Measurements from ENCODE around the gene TRIB2.

TRIB2 gene

GRCh38 chr2:12714391-12715221 is 2.1 kb upstream of the TRIB2 start:
- no peak overlapping the region for H3K9ac ChIP-seq (ENCODE audit: low read depth, low read length)
- no peaks in the 10 kb centered on the region for H3K36me3 ChIP-seq (ENCODE audit: control insufficient read depth, insufficient read depth, low read length)
- peaks cover 19% of the 10 kb centered on the region for H3K4me1 ChIP-seq (ENCODE audit: control insufficient read depth, insufficient read depth, low read length)
- H3K9me3 ChIP-seq (ENCODE audit: control insufficient read depth, insufficient read depth, low read length): no peaks in the 10 kb centered on the region
- peaks cover 4% of the 10 kb centered on the region; the same call in 1 of the 2 replicates for H3K27me3 ChIP-seq (ENCODE audit: control insufficient read depth, insufficient read depth, low read length)
- H3K27ac ChIP-seq (ENCODE audit: low read depth, low read length): peak overlapping the region; percentile 59
- H3K4me3 ChIP-seq (ENCODE audit: low read depth, low read length): no peak overlapping the region

GRCh38 chr2:12715258-12716031 is 1.3 kb upstream of the TRIB2 start:
- Histone ChIP-seq H3K4me3 (ENCODE audit: low read depth, low read length) (peak overlapping the region; percentile 90), H3K27ac (ENCODE audit: low read depth, low read length) (peak overlapping the region; percentile 78), H3K9ac (ENCODE audit: low read depth, low read length) (no peak overlapping the region), H3K36me3 (ENCODE audit: control insufficient read depth, insufficient read depth, low read length) (no peaks in the 10 kb centered on the region), H3K9me3 (ENCODE audit: control insufficient read depth, insufficient read depth, low read length) (no peaks in the 10 kb centered on the region), H3K4me1 (ENCODE audit: control insufficient read depth, insufficient read depth, low read length) (peaks cover 27% of the 10 kb centered on the region), H3K27me3 (ENCODE audit: control insufficient read depth, insufficient read depth, low read length) (peaks cover 10% of the 10 kb centered on the region)

GRCh38 chr2:12716032-12716281 is 779 bp upstream of the TRIB2 start:
- H3K9ac ChIP-seq (ENCODE audit: low read depth, low read length): 0 out of 2 replicates have a peak overlapping the region, but pooled peaks have one; percentile 66
- H3K4me1 ChIP-seq (ENCODE audit: control insufficient read depth, insufficient read depth, low read length): peaks cover 32% of the 10 kb centered on the region
- H3K4me3 ChIP-seq (ENCODE audit: low read depth, low read length): peak overlapping the region; percentile 90
- no peaks in the 10 kb centered on the region for H3K36me3 ChIP-seq (ENCODE audit: control insufficient read depth, insufficient read depth, low read length)
- H3K27ac ChIP-seq (ENCODE audit: low read depth, low read length): peak overlapping the region; percentile 78
- no peaks in the 10 kb centered on the region for H3K9me3 ChIP-seq (ENCODE audit: control insufficient read depth, insufficient read depth, low read length)
- H3K27me3 ChIP-seq (ENCODE audit: control insufficient read depth, insufficient read depth, low read length): peaks cover 10% of the 10 kb centered on the region

- Histone ChIP-seq H3K9ac (ENCODE audit: low read depth, low read length) (peak overlapping the region; percentile 79), H3K4me3 (ENCODE audit: low read depth, low read length) (peak overlapping the region; percentile 90), H3K4me1 (ENCODE audit: control insufficient read depth, insufficient read depth, low read length) (peaks cover 43% of the 10 kb centered on the region)
These were observed 667 bp downstream of the TRIB2 start for GRCh38 chr2:12717191-12718014.

GRCh38 chr2:12718015-12718671 is 1.4 kb downstream of the TRIB2 start:
- Histone ChIP-seq H3K4me1 (ENCODE audit: control insufficient read depth, insufficient read depth, low read length) (peaks cover 43% of the 10 kb centered on the region), H3K9me3 (ENCODE audit: control insufficient read depth, insufficient read depth, low read length) (no peaks in the 10 kb centered on the region), H3K9ac (ENCODE audit: low read depth, low read length) (peak overlapping the region; percentile 79), H3K27ac (ENCODE audit: low read depth, low read length) (peak overlapping the region; percentile 59), H3K27me3 (ENCODE audit: control insufficient read depth, insufficient read depth, low read length) (peaks cover 10% of the 10 kb centered on the region), H3K4me3 (ENCODE audit: low read depth, low read length) (peak overlapping the region; percentile 90), H3K36me3 (ENCODE audit: control insufficient read depth, insufficient read depth, low read length) (no peaks in the 10 kb centered on the region; the same call in 1 of the 2 replicates)

More at GRCh38 chr2:12717191-12718014, 667 bp downstream of the TRIB2 start:
- no peaks in the 10 kb centered on the region for H3K9me3 ChIP-seq (ENCODE audit: control insufficient read depth, insufficient read depth, low read length)
- H3K36me3 ChIP-seq (ENCODE audit: control insufficient read depth, insufficient read depth, low read length): no peaks in the 10 kb centered on the region
- peak overlapping the region; percentile 62 for H3K27ac ChIP-seq (ENCODE audit: low read depth, low read length)
- H3K27me3 ChIP-seq (ENCODE audit: control insufficient read depth, insufficient read depth, low read length): peaks cover 10% of the 10 kb centered on the region

GRCh38 chr2:12718711-12719399 is 2.1 kb downstream of the TRIB2 start:
- H3K9me3 ChIP-seq (ENCODE audit: control insufficient read depth, insufficient read depth, low read length): no peaks in the 10 kb centered on the region
- H3K9ac ChIP-seq (ENCODE audit: low read depth, low read length): peak overlapping the region; percentile 79
- H3K27me3 ChIP-seq (ENCODE audit: control insufficient read depth, insufficient read depth, low read length): peaks cover 10% of the 10 kb centered on the region
- H3K36me3 ChIP-seq (ENCODE audit: control insufficient read depth, insufficient read depth, low read length): peaks cover 6% of the 10 kb centered on the region
- peak overlapping the region; percentile 43 for H3K27ac ChIP-seq (ENCODE audit: low read depth, low read length)
- peak overlapping the region; percentile 90 for H3K4me3 ChIP-seq (ENCODE audit: low read depth, low read length)
- peaks cover 43% of the 10 kb centered on the region for H3K4me1 ChIP-seq (ENCODE audit: control insufficient read depth, insufficient read depth, low read length)

GRCh38 chr2:12719400-12720277 is 2.9 kb downstream of the TRIB2 start:
- Histone ChIP-seq H3K36me3 (ENCODE audit: control insufficient read depth, insufficient read depth, low read length) (peaks cover 14% of the 10 kb centered on the region), H3K27ac (ENCODE audit: low read depth, low read length) (peak overlapping the region; percentile 43), H3K4me3 (ENCODE audit: low read depth, low read length) (peak overlapping the region; percentile 90), H3K27me3 (ENCODE audit: control insufficient read depth, insufficient read depth, low read length) (peaks cover 10% of the 10 kb centered on the region), H3K9me3 (ENCODE audit: control insufficient read depth, insufficient read depth, low read length) (no peaks in the 10 kb centered on the region), H3K4me1 (ENCODE audit: control insufficient read depth, insufficient read depth, low read length) (peaks cover 39% of the 10 kb centered on the region), H3K9ac (ENCODE audit: low read depth, low read length) (peak overlapping the region; percentile 79; the same call in 1 of the 2 replicates)

GRCh38 chr2:12720278-12720620 is 3.5 kb downstream of the TRIB2 start:
- Histone ChIP-seq H3K9me3 (ENCODE audit: control insufficient read depth, insufficient read depth, low read length) (no peaks in the 10 kb centered on the region), H3K27ac (ENCODE audit: low read depth, low read length) (no peak overlapping the region), H3K4me3 (ENCODE audit: low read depth, low read length) (peak overlapping the region; percentile 90), H3K27me3 (ENCODE audit: control insufficient read depth, insufficient read depth, low read length) (peaks cover 10% of the 10 kb centered on the region), H3K9ac (ENCODE audit: low read depth, low read length) (no peak overlapping the region), H3K36me3 (ENCODE audit: control insufficient read depth, insufficient read depth, low read length) (peaks cover 20% of the 10 kb centered on the region), H3K4me1 (ENCODE audit: control insufficient read depth, insufficient read depth, low read length) (peaks cover 32% of the 10 kb centered on the region)

- Histone ChIP-seq H3K36me3 (ENCODE audit: control insufficient read depth, insufficient read depth, low read length) (peaks cover 26% of the 10 kb centered on the region), H3K27ac (ENCODE audit: low read depth, low read length) (no peak overlapping the region), H3K4me3 (ENCODE audit: low read depth, low read length) (peak overlapping the region; percentile 90; the same call in 1 of the 2 replicates), H3K9me3 (ENCODE audit: control insufficient read depth, insufficient read depth, low read length) (no peaks in the 10 kb centered on the region), H3K9ac (ENCODE audit: low read depth, low read length) (no peak overlapping the region), H3K4me1 (ENCODE audit: control insufficient read depth, insufficient read depth, low read length) (peaks cover 28% of the 10 kb centered on the region), H3K27me3 (ENCODE audit: control insufficient read depth, insufficient read depth, low read length) (peaks cover 10% of the 10 kb centered on the region)
These were observed 4.1 kb downstream of the TRIB2 start for GRCh38 chr2:12720754-12721378.
